Right lobe of liver (tissue), 6 donors: Measurements from ENCODE around the gene PNPLA5. TPM values are rescaled to one million over a fixed set of nuclear protein-coding genes. Genes with fewer than 3 reads are reported as not detected.

Experiments
- ATAC-seq, 4 donors: fragments of 200-7000 bp; cut with Tn5 transposase; one replicate each; pipeline ENCODE4 v1.9.1; 2020; ENCODE audit warnings: mild to moderate bottlenecking in 4 of 4, moderate library complexity in 4 of 4
- DNase-seq, 3 donors: peaks; one replicate each; pipeline ENCODE4 v3.0.0-alpha.2; 2020
- H3K27ac ChIP-seq, 3 donors: fragments of 200-600 bp; one replicate each; pipeline ENCODE4 v1.8.0; 2022
- H3K27me3 ChIP-seq, 2 donors: fragments of 200-600 bp; one replicate each; pipeline ENCODE4 v1.8.0; 2022
- H3K36me3 ChIP-seq, 4 donors: fragments of 200-600 bp; sonication (generic) in 1 of 4; one replicate each; pipeline versions ENCODE4 v1.5.1 to v1.8.0; 2017 to 2022; ENCODE audit warnings: control low read depth in 1 of 4
- H3K4me1 ChIP-seq, 4 donors: fragments of 200-600 bp; sonication (generic) in 1 of 4; one replicate each; pipeline versions ENCODE4 v1.5.1 to v1.8.0; 2017 to 2022; ENCODE audit warnings: control low read depth in 1 of 4
- H3K4me3 ChIP-seq, 3 donors: fragments of 200-600 bp; one replicate each; pipeline ENCODE4 v1.8.0; 2022
- H3K9me3 ChIP-seq, 4 donors: fragments of 200-600 bp; sonication (generic) in 1 of 4; one replicate each; pipeline versions ENCODE4 v1.5.1 to v1.8.0; 2017 to 2022; ENCODE audit warnings: control low read depth in 1 of 4
- POLR2A ChIP-seq: fragments of 450-650 bp; IDR thresholded peaks from one replicate; pipeline ENCODE4 v1.6.1; 2017; ENCODE audit warnings: antibody characterized with exemption, mild to moderate bottlenecking
- WGBS: methylation state at CpG from one replicate; pipeline ENCODE4 v1.1.6; 2018; ENCODE audit warnings: low coverage, low lambda C conversion rate; ENCODE audit not compliant: insufficient coverage; ENCODE audit errors: missing lambda C conversion rate; 5-methylcytosine and 5-hydroxymethylcytosine counted together
- intact Hi-C, 2 donors: fragments of 100-400 bp; cut with DNase I; formaldehyde crosslinking; loops; one replicate each; pipeline versions ENCODE4 v1.11.2 to v1.14.1; 2022
- total RNA-seq, 6 experiments: library from RNA; depleted of rRNA in 2 of 6; stranded (reverse); fragments of >200 nt in 2 of 6; fragmentation: NEBNext Ultra II Directional in 3 of 6; extraction: Animal tissue kit (Norgen Biotek cat#: 25700) in 3 of 6; gene quantifications; one replicate each; pipeline versions ENCODE4 v1.1.0 to v1.2.4, GENCODE V29; 2016 to 2023
- TF ChIP-seq, protein P1 (sequence below), 4 donors: fragments of 200-600 bp in 3 of 4; fragments of 450-650 bp in 1 of 4; IDR thresholded peaks; one replicate each; pipeline versions ENCODE4 v1.5.1 to v1.8.0; 2016 to 2022; ENCODE audit warnings: antibody characterized with exemption in 4 of 4, mild to moderate bottlenecking in 2 of 4
- donor health status: DM: no; HTN: yes; CAD: no.
- donor health status: DM: no; HTN: no; CAD: no.
- donor health status: DM: no; HTN: no; CAD: no.
- donor health status: DM: no; HTN: yes; CAD: no.
- donor health status: DM: no; HTN: yes; CAD: no.

The PNPLA5 gene
- total RNA-seq, 6 experiments from 2014 or later = 2.8 TPM; not detected in 5

DNA sequence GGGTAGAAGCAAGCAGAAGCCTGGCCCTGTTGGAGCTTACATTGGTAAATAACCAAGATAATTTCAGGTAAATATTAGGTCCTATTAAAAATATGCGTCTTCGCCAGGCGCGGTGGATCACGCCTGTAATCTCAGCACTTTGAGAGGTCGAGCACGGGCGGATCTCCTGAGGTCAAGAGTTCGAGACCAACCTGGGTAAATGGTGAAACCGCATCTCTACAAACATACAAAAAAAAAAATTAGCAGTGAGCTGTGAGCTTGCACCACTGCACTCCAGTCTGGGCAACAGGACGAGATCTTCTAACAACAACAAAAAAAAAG is 29.0 kb downstream of the PNPLA5 start:
- DNase-seq (peak in 1 of 3 donors; percentile 47), ATAC-seq (no peak)
- WGBS = 33% methylated on average over 11 of the region's 11 CpGs
- Histone ChIP-seq H3K27ac (no peak overlapping the region), H3K36me3 (no peaks in the 10 kb centered on the region), H3K9me3 (no peaks in the 10 kb centered on the region), H3K4me3 (no peak overlapping the region), H3K27me3 (peaks cover 0 to 15% of the 10 kb centered on the region in 2 donors), H3K4me1 (peaks cover 0 to 5% (median 0%) of the 10 kb centered on the region in 4 donors)
- intact Hi-C loops = no loop called here
- TF ChIP-seq POLR2A = no peak
- TF ChIP-seq, protein P1, sequence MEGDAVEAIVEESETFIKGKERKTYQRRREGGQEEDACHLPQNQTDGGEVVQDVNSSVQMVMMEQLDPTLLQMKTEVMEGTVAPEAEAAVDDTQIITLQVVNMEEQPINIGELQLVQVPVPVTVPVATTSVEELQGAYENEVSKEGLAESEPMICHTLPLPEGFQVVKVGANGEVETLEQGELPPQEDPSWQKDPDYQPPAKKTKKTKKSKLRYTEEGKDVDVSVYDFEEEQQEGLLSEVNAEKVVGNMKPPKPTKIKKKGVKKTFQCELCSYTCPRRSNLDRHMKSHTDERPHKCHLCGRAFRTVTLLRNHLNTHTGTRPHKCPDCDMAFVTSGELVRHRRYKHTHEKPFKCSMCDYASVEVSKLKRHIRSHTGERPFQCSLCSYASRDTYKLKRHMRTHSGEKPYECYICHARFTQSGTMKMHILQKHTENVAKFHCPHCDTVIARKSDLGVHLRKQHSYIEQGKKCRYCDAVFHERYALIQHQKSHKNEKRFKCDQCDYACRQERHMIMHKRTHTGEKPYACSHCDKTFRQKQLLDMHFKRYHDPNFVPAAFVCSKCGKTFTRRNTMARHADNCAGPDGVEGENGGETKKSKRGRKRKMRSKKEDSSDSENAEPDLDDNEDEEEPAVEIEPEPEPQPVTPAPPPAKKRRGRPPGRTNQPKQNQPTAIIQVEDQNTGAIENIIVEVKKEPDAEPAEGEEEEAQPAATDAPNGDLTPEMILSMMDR (IDR thresholded peaks at IDR 0.05) = no peak

DNA sequence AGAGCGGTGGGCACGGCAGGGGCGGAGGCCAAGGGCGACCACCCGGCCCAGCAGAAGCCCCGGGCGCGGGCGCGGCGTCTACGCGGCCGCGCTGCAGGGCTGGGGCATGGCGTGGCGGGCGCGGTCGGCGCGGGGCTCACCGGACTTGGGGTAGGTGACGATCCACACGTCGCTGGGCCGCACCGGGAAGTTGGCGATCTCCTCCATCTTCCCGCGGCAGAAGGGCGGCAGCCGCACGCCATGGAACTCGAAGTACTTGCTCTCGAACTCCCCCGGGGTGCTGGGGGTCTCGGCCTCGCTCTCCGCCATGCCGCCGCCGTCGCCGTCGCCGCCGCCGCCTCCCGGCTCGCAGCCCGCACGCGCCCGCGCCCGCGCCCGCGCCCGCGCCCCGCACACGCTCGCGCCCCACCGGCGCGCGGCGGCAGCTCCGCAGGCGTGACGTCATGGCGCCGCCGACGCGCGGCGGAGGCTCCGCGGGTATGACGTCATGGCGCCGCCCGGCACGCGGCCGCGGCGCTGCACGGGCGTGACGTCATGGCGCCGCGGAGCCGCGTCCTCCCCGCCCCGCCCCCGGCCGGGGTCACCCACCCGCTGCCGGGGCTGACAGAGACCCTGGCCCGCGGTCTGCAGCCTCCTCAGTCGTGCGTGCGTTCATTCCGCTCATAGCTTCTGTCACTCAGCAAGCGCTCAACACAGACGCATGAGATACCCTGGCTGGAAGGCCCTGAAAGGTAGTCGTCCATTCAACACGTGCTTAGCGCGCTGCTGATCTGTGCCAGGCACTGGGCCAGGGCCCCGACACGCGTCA is 29.5 kb downstream of the PNPLA5 start, which contains the start of gene SULT4A1:
TSS of gene SULT4A1 (minus strand) at position 440 of the 808 bp plus-strand sequence. CDS start at position 309, 131 bp downstream.
- H3K9me3 ChIP-seq = no peaks in the 10 kb centered on the region
- DNase-seq (peak in 1 of 3 donors; percentile 43), ATAC-seq (peak in 1 of 4 donors; percentile 41)
- H3K27me3 ChIP-seq = peaks cover 0 to 15% of the 10 kb centered on the region in 2 donors
- TF ChIP-seq, protein P1 (IDR thresholded peaks at IDR 0.05) = no peak
- no peak for TF ChIP-seq POLR2A
- no peak within 1 kb of the TSS for H3K27ac ChIP-seq
- H3K4me1 ChIP-seq = peaks cover 0 to 5% (median 0%) of the 10 kb centered on the region in 4 donors
- intact Hi-C loops = no loop called here
- H3K4me3 ChIP-seq = no peak within 1 kb of the TSS
- H3K36me3 ChIP-seq = no peaks in the 10 kb centered on the region
- 5% methylated on average over 8 of the region's 121 CpGs for WGBS

DNA sequence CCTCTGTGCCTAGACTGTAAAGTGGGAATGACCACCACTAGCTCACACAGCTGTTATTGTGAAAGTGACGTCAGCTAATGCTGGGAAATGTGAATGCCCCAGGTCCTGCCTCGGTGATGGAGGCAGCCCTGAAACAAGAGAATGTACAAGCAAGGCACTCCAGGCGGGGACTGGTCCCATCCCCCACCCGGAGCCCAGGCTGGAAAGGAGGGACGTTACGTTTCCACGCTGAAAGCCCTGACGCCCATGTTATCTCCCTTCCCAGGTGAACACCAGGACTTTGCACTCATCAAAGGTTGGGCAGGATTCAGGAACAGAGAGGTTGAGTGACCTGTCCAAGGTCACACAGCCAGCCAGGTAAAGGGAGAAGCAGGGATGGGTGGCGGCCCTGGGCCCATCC is 30.3 kb downstream of the PNPLA5 start:
- TF ChIP-seq, protein P1 (IDR thresholded peaks at IDR 0.05) = no peak
- no peak for TF ChIP-seq POLR2A
- ATAC-seq (peak in 1 of 4 donors; percentile 64), DNase-seq (peak in 1 of 3 donors; percentile 27)
- intact Hi-C loops = no loop called here
- Histone ChIP-seq H3K36me3 (no peaks in the 10 kb centered on the region), H3K27me3 (peaks cover 0 to 15% of the 10 kb centered on the region in 2 donors), H3K27ac (no peak overlapping the region), H3K4me1 (peaks cover 0 to 5% (median 0%) of the 10 kb centered on the region in 4 donors), H3K4me3 (no peak overlapping the region), H3K9me3 (no peaks in the 10 kb centered on the region)
- 19% methylated on average over 4 of the region's 9 CpGs for WGBS

DNA sequence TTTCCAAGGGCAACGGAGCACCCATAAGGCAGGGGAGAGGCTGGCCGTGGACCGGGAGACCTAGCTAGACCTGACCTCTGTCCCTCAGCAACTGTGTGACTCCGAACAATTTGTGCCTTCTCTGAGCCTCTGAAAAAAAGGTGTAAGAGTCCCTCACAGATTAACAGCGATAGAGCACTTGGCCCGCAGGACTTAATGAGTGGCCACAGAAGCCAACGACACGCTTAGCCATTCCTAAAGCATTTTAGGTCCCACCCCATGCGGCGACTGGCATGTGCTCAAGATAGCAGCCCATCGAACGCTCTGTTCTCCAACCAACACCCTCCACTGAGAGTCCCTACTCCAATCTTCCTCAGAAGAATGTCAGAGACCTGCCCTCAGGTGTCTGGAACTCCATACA is 31.0 kb downstream of the PNPLA5 start:
- peak in 1 of 3 donors; percentile 28 for DNase-seq
- WGBS = 87% methylated on average over 3 of the region's 12 CpGs

More for the DNA sequence above, 31.0 kb downstream of the PNPLA5 start:
- Histone ChIP-seq H3K9me3 (no peaks in the 10 kb centered on the region), H3K4me3 (no peak overlapping the region), H3K27me3 (peaks cover 0 to 15% of the 10 kb centered on the region in 2 donors), H3K27ac (no peak overlapping the region), H3K4me1 (peaks cover 0 to 5% (median 0%) of the 10 kb centered on the region in 4 donors), H3K36me3 (no peaks in the 10 kb centered on the region)
- intact Hi-C loops = no loop called here
- TF ChIP-seq, protein P1 (IDR thresholded peaks at IDR 0.05) = no peak
- no peak for TF ChIP-seq POLR2A
- ATAC-seq = no peak
